Measurements from ENCODE around the gene CDK19. TPM values are rescaled to one million over a fixed set of nuclear protein-coding genes. Genes with fewer than 3 reads are reported as not detected.
"Not testable (repeated sequence)": the region's sequence is repeated elsewhere in the genome, so short reads cannot be mapped to it uniquely, and the experiment has no call there.

The CDK19 gene
- total RNA-seq, 1 experiment from 2014 or later = 7.0 TPM

DNA sequence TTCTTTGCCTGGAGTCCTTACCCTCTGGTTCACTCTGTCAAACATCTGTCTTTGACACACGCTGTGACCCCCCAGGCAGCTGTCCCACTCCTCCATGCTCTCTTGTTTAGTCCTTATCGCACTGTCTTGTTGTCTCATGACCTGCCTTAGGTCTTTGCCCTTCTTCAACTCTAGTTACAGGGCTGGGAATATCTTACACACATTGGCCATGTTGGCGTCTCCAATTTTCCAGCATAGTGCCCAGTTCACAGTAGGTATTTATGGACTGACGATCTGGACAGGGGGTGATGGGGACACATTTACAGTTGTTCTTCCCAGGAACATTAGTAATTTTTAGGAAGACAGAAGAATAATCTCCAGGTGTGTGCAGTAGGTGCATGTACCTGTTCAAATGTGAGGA, 209.1 kb downstream of the CDK19 start:
- Histone ChIP-seq H3K27ac (ENCODE audit: insufficient read length, low read depth, low read length) (no peak overlapping the region), H3K23me2 (ENCODE audit: insufficient read length, low read depth, low read length, poor library complexity, severe bottlenecking) (no peaks in the 10 kb centered on the region), H3K4ac (ENCODE audit: low read depth, low read length) (no peak overlapping the region), H3K27me3 (ENCODE audit: insufficient read depth, low read length) (no peaks in the 10 kb centered on the region), H4K91ac (ENCODE audit: insufficient read length, low read depth, low read length) (no peak overlapping the region), H3K9me3 (ENCODE audit: control insufficient read depth, low read depth, low read length) (no peaks in the 10 kb centered on the region), H2BK15ac (ENCODE audit: low read depth, low read length) (no peak overlapping the region), H3K79me2 (ENCODE audit: insufficient read depth, low read length) (no peaks in the 10 kb centered on the region), H2BK5ac (ENCODE audit: insufficient read length, low read length) (no peak overlapping the region), H2AFZ (ENCODE audit: low read length) (no peak overlapping the region), H2BK120ac (ENCODE audit: low read depth, low read length, poor library complexity, severe bottlenecking) (no peak overlapping the region), H3K79me1 (ENCODE audit: insufficient read depth, low read depth, low read length, poor library complexity, severe bottlenecking) (no peaks in the 10 kb centered on the region), H4K8ac (replicated peaks; ENCODE audit: insufficient read length, low read depth, low read length) (no peak overlapping the region), H3K9ac (ENCODE audit: extremely low read depth, insufficient read length, low read length) (no peak overlapping the region), H2BK12ac (ENCODE audit: insufficient read length, low read depth, low read length) (no peak overlapping the region), H3K23ac (ENCODE audit: insufficient read length, low read depth, low read length) (no peak overlapping the region), H4K5ac (ENCODE audit: insufficient read length, low read depth, low read length) (no peak overlapping the region), H3K4me2 (ENCODE audit: insufficient read depth, insufficient read length, low read length) (no peak overlapping the region), H3K18ac (ENCODE audit: insufficient read length, low read depth, low read length) (no peak overlapping the region), H4K20me1 (ENCODE audit: control insufficient read depth, insufficient read depth, insufficient read length) (no peaks in the 10 kb centered on the region), H3K56ac (ENCODE audit: insufficient read length, low read depth, low read length) (no peak overlapping the region), H2AK5ac (ENCODE audit: insufficient read length, low read length) (no peak overlapping the region), H3K4me1 (ENCODE audit: insufficient read depth, low read length) (no peaks in the 10 kb centered on the region), H3K14ac (ENCODE audit: insufficient read depth, low read length) (no peak overlapping the region), H3T11ph (ENCODE audit: low read length) (no peak overlapping the region), H2BK20ac (ENCODE audit: low read depth, low read length, poor library complexity, severe bottlenecking) (no peak overlapping the region)
- Mint-ChIP-seq H3K9me3 (no peaks in the 10 kb centered on the region), H3K4me1 (peaks cover 5 to 8% of the 10 kb centered on the region in 2 experiments; a peak in 2 of 4 replicates), H3K27ac (no peak overlapping the region), H3K36me3 (ENCODE audit: insufficient read depth in 1 of 3, low read depth in 3 of 3) (no peaks in the 10 kb centered on the region; a peak in 1 of 7 replicates), H3K4me3 (no peak overlapping the region), H3K27me3 (ENCODE audit: low read depth) (no peaks in the 10 kb centered on the region)
- TF ChIP-seq, protein P1, sequence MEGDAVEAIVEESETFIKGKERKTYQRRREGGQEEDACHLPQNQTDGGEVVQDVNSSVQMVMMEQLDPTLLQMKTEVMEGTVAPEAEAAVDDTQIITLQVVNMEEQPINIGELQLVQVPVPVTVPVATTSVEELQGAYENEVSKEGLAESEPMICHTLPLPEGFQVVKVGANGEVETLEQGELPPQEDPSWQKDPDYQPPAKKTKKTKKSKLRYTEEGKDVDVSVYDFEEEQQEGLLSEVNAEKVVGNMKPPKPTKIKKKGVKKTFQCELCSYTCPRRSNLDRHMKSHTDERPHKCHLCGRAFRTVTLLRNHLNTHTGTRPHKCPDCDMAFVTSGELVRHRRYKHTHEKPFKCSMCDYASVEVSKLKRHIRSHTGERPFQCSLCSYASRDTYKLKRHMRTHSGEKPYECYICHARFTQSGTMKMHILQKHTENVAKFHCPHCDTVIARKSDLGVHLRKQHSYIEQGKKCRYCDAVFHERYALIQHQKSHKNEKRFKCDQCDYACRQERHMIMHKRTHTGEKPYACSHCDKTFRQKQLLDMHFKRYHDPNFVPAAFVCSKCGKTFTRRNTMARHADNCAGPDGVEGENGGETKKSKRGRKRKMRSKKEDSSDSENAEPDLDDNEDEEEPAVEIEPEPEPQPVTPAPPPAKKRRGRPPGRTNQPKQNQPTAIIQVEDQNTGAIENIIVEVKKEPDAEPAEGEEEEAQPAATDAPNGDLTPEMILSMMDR (conservative IDR thresholded peaks at IDR 0.05) = no peak
- DNase-seq = no peak
- WGBS (ENCODE audit: extremely low coverage, insufficient read length, low lambda C conversion rate) = no CpG with 5 or more reads among the region's 4 CpGs

DNA sequence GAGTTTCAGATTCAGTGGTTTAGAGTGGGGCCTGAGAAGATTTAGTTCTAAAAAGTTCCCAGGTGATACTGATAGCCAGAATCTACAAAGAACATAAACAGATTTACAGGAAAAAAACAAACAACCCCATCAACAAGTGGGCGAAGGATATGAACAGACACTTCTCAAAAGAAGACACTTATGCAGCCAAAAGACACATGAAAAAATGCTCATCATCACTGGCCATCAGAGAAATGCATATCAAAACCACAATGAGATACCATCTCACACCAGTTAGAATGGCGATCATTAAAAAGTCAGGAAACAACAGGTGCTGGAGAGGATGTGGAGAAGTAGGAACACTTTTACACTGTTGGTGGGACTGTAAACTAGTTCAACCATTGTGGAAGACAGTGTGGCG, 214.6 kb downstream of the CDK19 start:
- not testable (repeated sequence) for H3K4ac ChIP-seq (ENCODE audit: low read depth, low read length); H3K9me3 ChIP-seq (ENCODE audit: control insufficient read depth, low read depth, low read length); H3K4me3 Mint-ChIP-seq; H3K23ac ChIP-seq (ENCODE audit: insufficient read length, low read depth, low read length); H3K9ac ChIP-seq (ENCODE audit: extremely low read depth, insufficient read length, low read length); H3K27ac ChIP-seq (ENCODE audit: insufficient read length, low read depth, low read length); H4K5ac ChIP-seq (ENCODE audit: insufficient read length, low read depth, low read length); H4K91ac ChIP-seq (ENCODE audit: insufficient read length, low read depth, low read length); H3K14ac ChIP-seq (ENCODE audit: insufficient read depth, low read length); H3K27me3 ChIP-seq (ENCODE audit: insufficient read depth, low read length); H3K79me1 ChIP-seq (ENCODE audit: insufficient read depth, low read depth, low read length, poor library complexity, severe bottlenecking); H3K56ac ChIP-seq (ENCODE audit: insufficient read length, low read depth, low read length); H2BK120ac ChIP-seq (ENCODE audit: low read depth, low read length, poor library complexity, severe bottlenecking); H3K23me2 ChIP-seq (ENCODE audit: insufficient read length, low read depth, low read length, poor library complexity, severe bottlenecking); H2BK12ac ChIP-seq (ENCODE audit: insufficient read length, low read depth, low read length); H3K9me3 Mint-ChIP-seq; H3T11ph ChIP-seq (ENCODE audit: low read length); H4K8ac ChIP-seq (replicated peaks; ENCODE audit: insufficient read length, low read depth, low read length); H2AFZ ChIP-seq (ENCODE audit: low read length); H3K4me1 ChIP-seq (ENCODE audit: insufficient read depth, low read length); H3K4me2 ChIP-seq (ENCODE audit: insufficient read depth, insufficient read length, low read length); H2AK5ac ChIP-seq (ENCODE audit: insufficient read length, low read length); H3K27ac Mint-ChIP-seq; H2BK15ac ChIP-seq (ENCODE audit: low read depth, low read length); H2BK5ac ChIP-seq (ENCODE audit: insufficient read length, low read length); H3K79me2 ChIP-seq (ENCODE audit: insufficient read depth, low read length); DNase-seq; H3K36me3 Mint-ChIP-seq (ENCODE audit: insufficient read depth in 1 of 3, low read depth in 3 of 3); H3K4me1 Mint-ChIP-seq; H3K27me3 Mint-ChIP-seq (ENCODE audit: low read depth); H2BK20ac ChIP-seq (ENCODE audit: low read depth, low read length, poor library complexity, severe bottlenecking); H4K20me1 ChIP-seq (ENCODE audit: control insufficient read depth, insufficient read depth, insufficient read length); H3K18ac ChIP-seq (ENCODE audit: insufficient read length, low read depth, low read length)
- no CpG with 5 or more reads among the region's 3 CpGs for WGBS (ENCODE audit: extremely low coverage, insufficient read length, low lambda C conversion rate)

All from H9 (cell line).